Colonic mucosa (tissue), 4 donors: ENCODE measurements around the gene SMIM44. TPM values are rescaled to one million over a fixed set of nuclear protein-coding genes. Genes with fewer than 3 reads are reported as not detected.

Experiments
- DNase-seq: peaks from one replicate; pipeline ENCODE4 v3.0.0-alpha.2; 2020
- H3K27ac ChIP-seq: fragments of 200-600 bp; one replicate; pipeline ENCODE4 v1.8.0; 2021
- H3K27me3 ChIP-seq: fragments of 200-600 bp; one replicate; pipeline ENCODE4 v1.8.0; 2021
- H3K36me3 ChIP-seq: fragments of 200-600 bp; one replicate; pipeline ENCODE4 v1.8.0; 2021
- H3K4me1 ChIP-seq: fragments of 200-600 bp; one replicate; pipeline ENCODE4 v1.8.0; 2021; ENCODE audit warnings: mild to moderate bottlenecking
- H3K4me3 ChIP-seq: fragments of 200-600 bp; one replicate; pipeline ENCODE4 v1.8.0; 2021
- H3K9ac ChIP-seq, 2 donors: one replicate each; pipeline ENCODE4 v1.7.0; 2013; ENCODE audit warnings: control low read depth in 2 of 2, low read depth in 2 of 2, low read length in 2 of 2
- H3K9me3 ChIP-seq: fragments of 200-600 bp; one replicate; pipeline ENCODE4 v1.8.0; 2021
- CTCF ChIP-seq: fragments of 200-600 bp; IDR thresholded peaks from one replicate; pipeline ENCODE4 v1.8.0; 2022; ENCODE audit warnings: antibody characterized with exemption, mild to moderate bottlenecking
- intact Hi-C: fragments of 100-400 bp; cut with DNase I; formaldehyde crosslinking; loops from one replicate; pipeline ENCODE4 v1.14.1; 2022
- total RNA-seq, 2 donors: library from RNA; stranded (reverse); fragmentation: NEBNext Ultra II Directional in 1 of 2; extraction: Animal tissue kit (Norgen Biotek cat#: 25700) in 1 of 2; gene quantifications; one replicate each; pipeline ENCODE4 v1.2.1, GENCODE V29; 2021
- donor health status: healthy.
- donor health status: DM: no; HTN: no; CAD: no.
- donor health status: DM: no; HTN: no; CAD: no.

SMIM44 gene
- total RNA-seq, 2 donors from 2014 or later: 4.3 to 6.2 TPM

GRCh38 chr19:3444695-3445234 is 38.5 kb downstream of the SMIM44 start:
- Histone ChIP-seq H3K36me3 (no peaks in the 10 kb centered on the region), H3K4me1 (no peaks in the 10 kb centered on the region), H3K27me3 (no peaks in the 10 kb centered on the region), H3K9me3 (no peaks in the 10 kb centered on the region), H3K4me3 (no peak overlapping the region), H3K27ac (no peak overlapping the region), H3K9ac (no peak overlapping the region)
- DNase-seq: no peak
- no peak for TF ChIP-seq CTCF
- intact Hi-C loops: no loop called here

GRCh38 chr19:3443840-3444694 is 39.2 kb downstream of the SMIM44 start:
- no peaks in the 10 kb centered on the region for H3K27me3 ChIP-seq
- H3K9me3 ChIP-seq: no peaks in the 10 kb centered on the region
- no peaks in the 10 kb centered on the region for H3K4me1 ChIP-seq
- no peak overlapping the region for H3K4me3 ChIP-seq
- DNase-seq: no peak
- H3K36me3 ChIP-seq: no peaks in the 10 kb centered on the region
- intact Hi-C loops: no loop called here
- H3K27ac ChIP-seq: no peak overlapping the region
- no peak overlapping the region for H3K9ac ChIP-seq
- no peak for TF ChIP-seq CTCF

- Histone ChIP-seq H3K9me3 (no peaks in the 10 kb centered on the region), H3K36me3 (no peaks in the 10 kb centered on the region), H3K4me1 (no peaks in the 10 kb centered on the region), H3K4me3 (no peak overlapping the region), H3K9ac (no peak overlapping the region), H3K27ac (no peak overlapping the region), H3K27me3 (no peaks in the 10 kb centered on the region)
- no peak for DNase-seq
- TF ChIP-seq CTCF: no peak
- intact Hi-C loops: no loop called here
Observed at GRCh38 chr19:3442487-3443071, 40.7 kb downstream of the SMIM44 start.

- no peak overlapping the region for H3K4me3 ChIP-seq
- no peak for DNase-seq
- TF ChIP-seq CTCF: no peak
- intact Hi-C loops: no loop called here
- no peak overlapping the region for H3K9ac ChIP-seq
- H3K36me3 ChIP-seq: no peaks in the 10 kb centered on the region
- H3K27me3 ChIP-seq: no peaks in the 10 kb centered on the region
- no peaks in the 10 kb centered on the region for H3K9me3 ChIP-seq
- H3K27ac ChIP-seq: no peak overlapping the region
- H3K4me1 ChIP-seq: no peaks in the 10 kb centered on the region
Observed at GRCh38 chr19:3441986-3442329, 41.3 kb downstream of the SMIM44 start.

GRCh38 chr19:3441089-3441985 is 41.9 kb downstream of the SMIM44 start:
- DNase-seq: no peak
- Histone ChIP-seq H3K36me3 (no peaks in the 10 kb centered on the region), H3K27me3 (no peaks in the 10 kb centered on the region), H3K27ac (no peak overlapping the region), H3K4me3 (no peak overlapping the region), H3K9ac (no peak overlapping the region), H3K4me1 (no peaks in the 10 kb centered on the region), H3K9me3 (no peaks in the 10 kb centered on the region)
- intact Hi-C loops: no loop called here
- TF ChIP-seq CTCF: no peak
